Subcutaneous adipose tissue (tissue), 4 donors: ENCODE data around the gene SIM2. TPM values are rescaled to one million over a fixed set of nuclear protein-coding genes. Genes with fewer than 3 reads are reported as not detected.

Source experiments
- total RNA-seq, 4 donors: library from RNA; depleted of rRNA; stranded (reverse); fragments of >200 nt; gene quantifications; one replicate each; pipeline ENCODE4 v1.1.0, GENCODE V29; 2016
- TF ChIP-seq, protein P1 (sequence below): fragments of 450-650 bp; IDR thresholded peaks from one replicate; pipeline ENCODE4 v1.5.1; 2016; ENCODE audit warnings: low read depth, mild to moderate bottlenecking, control low read depth, antibody characterized with exemption, moderate library complexity

The SIM2 gene
- total RNA-seq, 4 donors from 2014 or later, result not detected

DNA sequence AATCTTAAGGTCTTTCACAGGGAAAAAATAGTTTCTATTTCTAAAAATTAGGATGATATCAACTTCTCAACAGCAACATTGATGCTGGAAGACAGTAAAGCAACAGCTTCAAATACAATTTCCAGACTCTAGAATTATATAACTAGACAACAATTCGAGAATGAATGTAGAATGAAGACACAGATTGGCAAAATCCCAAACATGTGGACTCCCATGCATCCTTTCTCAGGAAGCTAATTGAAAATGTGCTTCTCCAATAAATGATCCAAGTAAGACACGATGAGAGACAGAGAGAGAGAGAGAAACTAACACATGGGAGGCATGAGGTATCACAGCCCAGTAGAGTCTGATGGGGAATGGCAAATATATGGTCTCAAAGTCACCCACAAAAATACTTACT lies 21.5 kb upstream of the SIM2 start:
- TF ChIP-seq, protein P1, sequence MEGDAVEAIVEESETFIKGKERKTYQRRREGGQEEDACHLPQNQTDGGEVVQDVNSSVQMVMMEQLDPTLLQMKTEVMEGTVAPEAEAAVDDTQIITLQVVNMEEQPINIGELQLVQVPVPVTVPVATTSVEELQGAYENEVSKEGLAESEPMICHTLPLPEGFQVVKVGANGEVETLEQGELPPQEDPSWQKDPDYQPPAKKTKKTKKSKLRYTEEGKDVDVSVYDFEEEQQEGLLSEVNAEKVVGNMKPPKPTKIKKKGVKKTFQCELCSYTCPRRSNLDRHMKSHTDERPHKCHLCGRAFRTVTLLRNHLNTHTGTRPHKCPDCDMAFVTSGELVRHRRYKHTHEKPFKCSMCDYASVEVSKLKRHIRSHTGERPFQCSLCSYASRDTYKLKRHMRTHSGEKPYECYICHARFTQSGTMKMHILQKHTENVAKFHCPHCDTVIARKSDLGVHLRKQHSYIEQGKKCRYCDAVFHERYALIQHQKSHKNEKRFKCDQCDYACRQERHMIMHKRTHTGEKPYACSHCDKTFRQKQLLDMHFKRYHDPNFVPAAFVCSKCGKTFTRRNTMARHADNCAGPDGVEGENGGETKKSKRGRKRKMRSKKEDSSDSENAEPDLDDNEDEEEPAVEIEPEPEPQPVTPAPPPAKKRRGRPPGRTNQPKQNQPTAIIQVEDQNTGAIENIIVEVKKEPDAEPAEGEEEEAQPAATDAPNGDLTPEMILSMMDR, result no peak

DNA sequence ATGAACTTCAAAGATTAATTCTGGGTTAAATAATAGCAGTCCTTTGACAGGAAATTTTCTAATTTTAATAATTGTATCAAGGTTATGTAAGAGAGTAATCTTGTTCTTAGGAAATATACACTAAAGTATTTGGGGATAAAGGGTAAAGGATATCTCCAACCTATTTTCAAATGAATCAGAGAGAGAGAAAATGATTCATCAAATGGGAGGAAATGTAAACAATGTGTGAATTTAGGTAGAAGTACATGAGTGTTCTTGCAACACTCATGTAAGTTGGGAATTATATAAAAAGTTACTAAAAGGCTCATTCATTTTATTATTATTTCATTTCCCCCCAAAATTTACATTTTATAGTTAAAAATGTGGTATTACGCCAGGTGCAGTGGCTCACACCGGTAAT lies 20.4 kb upstream of the SIM2 start:
- TF ChIP-seq, protein P1, result no peak

DNA sequence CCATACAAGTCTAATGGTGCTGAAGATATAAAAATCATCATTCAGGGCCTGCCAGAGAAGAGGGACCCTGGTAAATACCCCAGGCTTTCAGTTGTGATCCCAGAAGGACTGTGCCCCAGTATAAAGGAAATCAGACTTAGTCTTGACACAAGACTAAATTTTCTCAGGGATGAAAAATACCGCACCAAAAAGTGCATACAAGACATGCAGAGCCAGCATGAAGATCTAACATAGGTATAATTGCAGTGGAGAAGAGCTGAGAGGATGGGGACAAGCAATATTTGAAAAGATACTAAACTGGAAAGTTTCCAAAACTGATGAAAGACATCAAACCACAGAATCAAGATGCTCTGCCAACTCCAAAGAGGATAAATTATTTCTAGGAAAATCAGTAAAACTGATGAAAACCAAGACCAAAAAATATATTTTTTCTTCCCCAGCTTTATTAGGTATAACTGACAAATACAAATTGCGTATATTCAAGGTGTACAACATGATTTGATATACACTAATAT lies 17.7 kb upstream of the SIM2 start:
- TF ChIP-seq, protein P1, result no peak

DNA sequence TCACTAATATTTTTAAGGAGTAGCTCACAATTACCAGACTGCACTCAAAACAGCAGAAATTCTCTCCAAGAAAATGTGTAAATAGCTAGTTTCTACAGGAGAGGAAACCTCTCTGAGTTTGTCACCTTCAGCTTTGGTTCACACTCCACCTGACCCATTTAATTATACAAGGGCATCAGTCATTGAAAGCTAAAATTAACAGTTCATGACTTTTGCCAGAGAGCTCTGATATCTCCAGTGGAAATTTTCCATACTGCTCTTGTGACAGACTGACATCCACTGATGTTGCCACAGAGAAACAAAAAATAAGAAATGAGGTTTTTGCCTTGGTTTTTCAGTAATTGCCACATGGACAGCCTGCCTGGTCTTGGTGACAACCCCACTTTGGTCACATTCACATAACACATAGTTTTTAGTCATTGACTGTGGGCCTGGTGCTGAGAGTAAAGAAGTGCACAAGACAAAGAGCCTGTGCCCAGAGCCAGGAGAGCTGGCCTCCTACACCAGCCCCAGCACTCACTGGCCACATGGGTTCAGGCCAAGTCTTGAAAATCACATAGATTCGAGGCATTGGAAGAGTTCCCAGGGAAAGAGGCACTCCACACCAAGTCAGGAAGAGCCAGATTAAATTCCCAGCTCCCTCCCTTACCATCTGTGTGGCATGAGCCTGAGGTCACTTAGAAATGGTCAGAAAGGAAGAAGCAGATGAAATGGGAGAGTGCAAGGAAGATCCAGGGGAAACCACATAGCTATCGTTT lies 13.8 kb upstream of the SIM2 start:
- TF ChIP-seq, protein P1, result no peak

DNA sequence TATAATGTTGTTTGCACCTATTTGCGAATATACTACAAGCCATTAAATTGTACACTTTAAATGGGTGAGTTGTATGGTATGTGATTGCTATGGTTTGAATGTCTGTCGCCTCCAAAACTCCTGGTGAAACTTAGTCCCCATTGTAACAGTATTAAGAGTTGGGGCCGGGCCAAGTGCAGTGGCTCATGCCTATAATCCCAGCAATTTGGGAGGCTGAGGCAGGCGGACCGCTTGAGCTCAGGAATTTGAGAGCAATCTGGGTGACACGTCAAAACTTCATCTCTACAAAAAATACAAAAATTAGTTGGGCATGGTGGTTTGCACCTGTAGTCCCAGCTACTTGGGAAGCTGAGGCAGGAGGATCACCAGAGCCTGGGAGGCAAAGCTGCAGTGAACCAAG lies 12.0 kb upstream of the SIM2 start:
- TF ChIP-seq, protein P1, result no peak

DNA sequence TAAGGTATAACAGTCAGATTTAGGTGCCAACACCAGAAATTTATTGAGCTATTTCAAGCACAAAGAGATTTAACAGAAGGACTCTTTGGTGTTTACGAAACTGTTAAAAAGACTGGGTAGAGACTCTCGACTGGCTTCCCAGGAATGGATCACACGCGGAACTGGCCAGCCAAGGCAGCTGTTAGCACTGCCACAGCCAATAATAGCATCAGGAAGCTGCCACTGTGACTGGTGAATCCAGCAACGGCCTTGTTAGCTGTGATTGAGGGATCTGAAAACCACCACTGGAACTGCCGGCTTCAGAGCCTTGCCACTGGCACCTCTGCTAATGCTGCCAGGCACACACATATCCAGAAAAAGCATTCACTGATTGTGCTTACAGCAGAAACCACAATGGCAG lies 10.6 kb upstream of the SIM2 start:
- TF ChIP-seq, protein P1, result no peak

DNA sequence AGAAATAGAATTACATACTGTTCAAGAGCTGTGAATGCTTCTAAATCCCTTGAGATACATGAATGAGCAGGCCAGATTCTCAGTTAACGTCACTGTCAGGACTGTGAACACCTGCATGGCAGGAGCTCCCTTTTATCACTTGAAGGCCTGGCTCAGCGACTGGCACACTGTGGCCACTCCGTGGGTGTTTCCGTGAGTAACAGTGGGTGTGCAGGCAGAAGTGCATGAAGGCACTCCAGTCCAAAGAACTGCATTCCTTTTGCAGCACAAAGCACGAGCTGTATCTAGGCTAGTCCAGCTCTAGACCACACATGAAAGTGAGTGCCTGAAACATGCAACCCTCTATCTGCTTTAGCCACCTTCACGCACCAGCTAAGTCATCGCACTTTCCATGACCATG lies 9.6 kb upstream of the SIM2 start:
- TF ChIP-seq, protein P1, result no peak
